Esophagus squamous epithelium (tissue), 4 donors: ENCODE measurements around the gene DLAT.

ENCODE experiments used
- POLR2A ChIP-seq, 4 donors: fragments of 450-650 bp; IDR thresholded peaks; one replicate each; pipeline ENCODE4 v1.6.1; 2017; ENCODE audit warnings: antibody characterized with exemption in 4 of 4, mild to moderate bottlenecking in 4 of 4, moderate library complexity in 3 of 4
- TF ChIP-seq, protein P1 (sequence below), 6 experiments: fragments of 450-650 bp in 4 of 6; fragments of 200-600 bp in 2 of 6; sonication (generic) in 2 of 6; IDR thresholded peaks; one replicate each; pipeline ENCODE4 v1.5.1; 2016 to 2019; ENCODE audit warnings: antibody characterized with exemption in 6 of 6, mild to moderate bottlenecking in 4 of 6, moderate library complexity in 4 of 6

DNA sequence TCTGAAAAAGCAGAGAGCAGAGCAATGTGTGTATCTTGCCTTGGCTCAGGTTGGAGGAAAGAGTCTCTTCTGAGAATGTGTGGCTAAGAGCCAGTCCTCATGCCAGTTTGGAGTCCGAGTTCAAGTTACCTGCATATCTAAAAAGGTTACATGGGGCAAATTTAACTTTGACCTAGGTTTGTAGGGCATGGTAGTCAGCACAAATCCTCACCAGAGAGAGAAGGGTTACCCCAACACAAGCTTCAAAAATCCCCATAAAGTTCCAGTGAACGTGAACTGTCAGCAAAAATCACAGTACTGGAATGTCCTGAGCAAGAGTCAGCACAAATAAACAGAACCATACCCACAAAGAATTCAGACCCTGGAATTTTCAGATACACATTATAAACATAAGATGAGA is 75.3 kb downstream of the DLAT start:
- TF ChIP-seq, protein P1, sequence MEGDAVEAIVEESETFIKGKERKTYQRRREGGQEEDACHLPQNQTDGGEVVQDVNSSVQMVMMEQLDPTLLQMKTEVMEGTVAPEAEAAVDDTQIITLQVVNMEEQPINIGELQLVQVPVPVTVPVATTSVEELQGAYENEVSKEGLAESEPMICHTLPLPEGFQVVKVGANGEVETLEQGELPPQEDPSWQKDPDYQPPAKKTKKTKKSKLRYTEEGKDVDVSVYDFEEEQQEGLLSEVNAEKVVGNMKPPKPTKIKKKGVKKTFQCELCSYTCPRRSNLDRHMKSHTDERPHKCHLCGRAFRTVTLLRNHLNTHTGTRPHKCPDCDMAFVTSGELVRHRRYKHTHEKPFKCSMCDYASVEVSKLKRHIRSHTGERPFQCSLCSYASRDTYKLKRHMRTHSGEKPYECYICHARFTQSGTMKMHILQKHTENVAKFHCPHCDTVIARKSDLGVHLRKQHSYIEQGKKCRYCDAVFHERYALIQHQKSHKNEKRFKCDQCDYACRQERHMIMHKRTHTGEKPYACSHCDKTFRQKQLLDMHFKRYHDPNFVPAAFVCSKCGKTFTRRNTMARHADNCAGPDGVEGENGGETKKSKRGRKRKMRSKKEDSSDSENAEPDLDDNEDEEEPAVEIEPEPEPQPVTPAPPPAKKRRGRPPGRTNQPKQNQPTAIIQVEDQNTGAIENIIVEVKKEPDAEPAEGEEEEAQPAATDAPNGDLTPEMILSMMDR (IDR thresholded peaks at IDR 0.05), result no peak
- no peak for TF ChIP-seq POLR2A (IDR thresholded peaks at IDR 0.05)
